Measurements from ENCODE around the gene ATAD2B.

Gene ATAD2B

GRCh38 chr2:23835423-23835822 is 91.5 kb downstream of the ATAD2B start:
- Mint-ChIP-seq H3K9me3 (no peaks in the 10 kb centered on the region), H3K27me3 (no peaks in the 10 kb centered on the region), H3K27ac (no peak overlapping the region), H3K4me1 (no peaks in the 10 kb centered on the region), H3K4me3 (no peak overlapping the region)
- DNase-seq (no peak), ATAC-seq (no peak)

DNA sequence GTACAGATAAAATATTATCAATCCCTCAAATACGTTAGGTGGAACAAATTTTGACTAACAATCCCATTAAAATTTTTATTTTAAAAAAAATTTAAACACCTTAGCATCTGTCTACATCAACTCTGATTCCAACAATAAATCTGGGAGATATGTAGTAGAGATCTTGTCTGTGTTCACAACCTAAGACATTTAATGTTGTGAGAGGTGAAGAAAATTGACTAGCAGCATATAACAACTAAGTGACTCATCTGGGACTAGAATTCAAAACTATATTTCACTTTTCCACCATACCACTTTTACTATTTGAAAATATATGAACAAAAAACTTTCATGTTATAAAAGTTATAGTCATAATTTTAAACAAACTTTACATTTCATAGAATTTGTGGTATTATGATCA is 97.9 kb downstream of the ATAD2B start:
- Mint-ChIP-seq H3K4me1 (peaks cover 5% of the 10 kb centered on the region), H3K9me3 (no peaks in the 10 kb centered on the region), H3K4me3 (no peak overlapping the region), H3K27ac (no peak overlapping the region), H3K27me3 (no peaks in the 10 kb centered on the region)
- DNase-seq (no peak), ATAC-seq (no peak)

- ATAC-seq: no peak
Measured at GRCh38 chr2:23828256-23828980, 98.5 kb downstream of the ATAD2B start.

DNA sequence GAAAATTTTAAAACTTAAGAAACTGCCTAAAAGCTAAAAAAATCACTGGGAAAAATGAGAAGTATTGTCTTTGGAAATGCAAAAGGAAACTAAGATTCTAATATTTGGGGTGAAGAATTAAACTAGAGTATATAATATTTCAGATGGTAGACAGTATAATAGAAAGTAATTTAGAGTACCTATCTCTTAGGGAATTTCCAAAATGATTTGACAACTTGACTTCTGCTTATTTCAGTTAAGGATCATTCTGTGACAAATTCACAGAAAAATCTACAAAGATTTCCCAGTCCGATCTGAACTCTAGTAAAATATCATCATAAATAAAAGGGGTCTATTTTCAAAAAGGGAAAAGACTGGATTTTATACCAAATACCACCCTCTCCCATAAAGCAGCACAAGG is 99.6 kb downstream of the ATAD2B start:
- ATAC-seq: no peak
- Mint-ChIP-seq H3K4me3 (no peak overlapping the region), H3K27ac (no peak overlapping the region), H3K9me3 (no peaks in the 10 kb centered on the region), H3K4me1 (peaks cover 5% of the 10 kb centered on the region), H3K27me3 (no peaks in the 10 kb centered on the region)
- DNase-seq: no peak

More at GRCh38 chr2:23828256-23828980, 98.5 kb downstream of the ATAD2B start:
- no peak for DNase-seq
- Mint-ChIP-seq H3K4me1 (peaks cover 5% of the 10 kb centered on the region), H3K27ac (no peak overlapping the region), H3K9me3 (no peaks in the 10 kb centered on the region), H3K4me3 (no peak overlapping the region), H3K27me3 (no peaks in the 10 kb centered on the region)

- H3K4me3 Mint-ChIP-seq: no peak overlapping the region
- peaks cover 5% of the 10 kb centered on the region for H3K4me1 Mint-ChIP-seq
- H3K27me3 Mint-ChIP-seq: no peaks in the 10 kb centered on the region
- H3K9me3 Mint-ChIP-seq: no peaks in the 10 kb centered on the region
- H3K27ac Mint-ChIP-seq: no peak overlapping the region
- DNase-seq (no peak), ATAC-seq (no peak)
Measured at GRCh38 chr2:23826771-23827170, 100.2 kb downstream of the ATAD2B start.

DNA sequence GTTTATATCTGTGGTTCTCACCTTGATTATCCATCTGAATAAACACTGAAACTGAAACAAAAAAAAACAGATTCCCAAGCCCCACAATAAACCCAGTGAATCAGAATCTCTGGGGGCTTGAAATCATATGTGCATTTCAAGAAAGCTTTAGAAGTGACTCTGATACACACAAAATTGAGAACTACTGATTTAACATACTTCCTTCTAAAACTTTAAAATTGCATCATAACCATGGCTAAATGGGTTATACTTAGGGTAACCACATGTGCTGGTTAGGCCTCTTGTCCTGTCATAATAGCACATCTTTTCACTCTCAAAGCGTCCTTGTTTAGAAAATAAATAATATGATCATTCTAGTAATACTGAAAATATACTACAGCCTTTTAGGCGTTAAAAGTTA is 100.9 kb downstream of the ATAD2B start:
- no peaks in the 10 kb centered on the region for H3K9me3 Mint-ChIP-seq
- no peak for DNase-seq

GRCh38 chr2:23824777-23825212 is 102.1 kb downstream of the ATAD2B start:
- Mint-ChIP-seq H3K27ac (no peak overlapping the region), H3K9me3 (no peaks in the 10 kb centered on the region), H3K4me1 (peaks cover 5% of the 10 kb centered on the region), H3K27me3 (no peaks in the 10 kb centered on the region), H3K4me3 (no peak overlapping the region)
- ATAC-seq (peak; percentile 58), DNase-seq (peak; percentile 18 to 41)

More for the DNA sequence above, 100.9 kb downstream of the ATAD2B start:
- H3K4me3 Mint-ChIP-seq: no peak overlapping the region
- H3K27ac Mint-ChIP-seq: no peak overlapping the region
- H3K27me3 Mint-ChIP-seq: no peaks in the 10 kb centered on the region
- H3K4me1 Mint-ChIP-seq: peaks cover 5% of the 10 kb centered on the region
- peak; percentile 57 for ATAC-seq

DNA sequence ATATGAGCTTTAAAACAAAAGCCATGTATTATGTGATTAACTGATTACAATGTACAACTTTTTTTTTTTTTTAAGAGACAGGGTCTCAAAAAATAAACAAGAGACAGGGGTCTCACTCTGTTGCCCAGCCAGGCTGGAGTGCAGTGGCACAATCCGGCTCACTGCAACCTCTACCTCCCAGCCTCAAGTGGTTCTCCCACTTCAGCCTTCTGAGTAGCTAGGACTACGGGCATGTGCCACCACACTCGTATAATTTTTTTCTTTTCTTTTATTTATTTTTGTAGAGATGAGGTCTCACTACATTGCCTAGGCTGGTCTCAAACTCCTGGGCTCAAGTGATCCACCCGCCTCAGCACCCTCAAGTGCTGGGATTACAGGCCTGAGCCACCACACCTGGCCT is 103.1 kb downstream of the ATAD2B start:
- ATAC-seq: no peak
- H3K27me3 Mint-ChIP-seq: no peaks in the 10 kb centered on the region

GRCh38 chr2:23814963-23815362 is 112.0 kb downstream of the ATAD2B start:
- H3K9me3 Mint-ChIP-seq: no peaks in the 10 kb centered on the region
- ATAC-seq (no peak), DNase-seq (no peak)
- H3K4me1 Mint-ChIP-seq: no peaks in the 10 kb centered on the region
- no peak overlapping the region for H3K4me3 Mint-ChIP-seq
- no peaks in the 10 kb centered on the region for H3K27me3 Mint-ChIP-seq
- no peak overlapping the region for H3K27ac Mint-ChIP-seq

More for the DNA sequence above, 103.1 kb downstream of the ATAD2B start:
- H3K9me3 Mint-ChIP-seq: no peaks in the 10 kb centered on the region
- DNase-seq: no peak
- peaks cover 5% of the 10 kb centered on the region for H3K4me1 Mint-ChIP-seq
- H3K4me3 Mint-ChIP-seq: no peak overlapping the region
- H3K27ac Mint-ChIP-seq: no peak overlapping the region

DNA sequence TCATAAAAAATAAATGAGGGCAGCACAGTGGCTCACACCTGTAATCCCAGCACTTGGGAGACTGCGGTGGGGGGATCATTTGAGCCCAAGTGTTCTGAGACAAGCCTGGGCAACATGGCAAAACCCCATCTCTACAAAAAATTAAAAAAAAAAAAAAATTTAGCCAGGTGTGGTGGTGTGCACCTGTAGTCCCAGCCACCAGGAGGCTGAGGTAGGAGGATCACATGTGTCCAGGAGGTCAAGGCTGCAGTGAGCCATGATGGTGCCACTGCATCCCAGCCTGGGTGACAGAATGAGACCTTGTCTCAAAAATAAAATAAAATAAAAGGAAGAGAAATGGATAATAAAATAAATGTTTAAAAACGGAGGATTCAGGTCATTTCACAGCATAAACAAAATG is 113.5 kb downstream of the ATAD2B start:
- ATAC-seq: no peak
- Mint-ChIP-seq H3K27me3 (no peaks in the 10 kb centered on the region), H3K27ac (no peak overlapping the region), H3K4me3 (no peak overlapping the region), H3K9me3 (no peaks in the 10 kb centered on the region), H3K4me1 (peaks cover 5% of the 10 kb centered on the region)
- no peak for DNase-seq

- peak; percentile 58 for ATAC-seq
- Mint-ChIP-seq H3K27me3 (no peaks in the 10 kb centered on the region), H3K27ac (no peak overlapping the region), H3K4me1 (peaks cover 5% of the 10 kb centered on the region), H3K9me3 (no peaks in the 10 kb centered on the region), H3K4me3 (no peak overlapping the region)
- DNase-seq: no peak
Measured at GRCh38 chr2:23809150-23809549, 117.8 kb downstream of the ATAD2B start.

- H3K27me3 Mint-ChIP-seq: no peaks in the 10 kb centered on the region
- peaks cover 5% of the 10 kb centered on the region for H3K4me1 Mint-ChIP-seq
- DNase-seq (no peak), ATAC-seq (no peak)
- H3K9me3 Mint-ChIP-seq: no peaks in the 10 kb centered on the region
- no peak overlapping the region for H3K4me3 Mint-ChIP-seq
- peak overlapping the region in 1 of 2 donors; percentile 35 for H3K27ac Mint-ChIP-seq
Measured at GRCh38 chr2:23806665-23807249, 120.2 kb downstream of the ATAD2B start.

DNA sequence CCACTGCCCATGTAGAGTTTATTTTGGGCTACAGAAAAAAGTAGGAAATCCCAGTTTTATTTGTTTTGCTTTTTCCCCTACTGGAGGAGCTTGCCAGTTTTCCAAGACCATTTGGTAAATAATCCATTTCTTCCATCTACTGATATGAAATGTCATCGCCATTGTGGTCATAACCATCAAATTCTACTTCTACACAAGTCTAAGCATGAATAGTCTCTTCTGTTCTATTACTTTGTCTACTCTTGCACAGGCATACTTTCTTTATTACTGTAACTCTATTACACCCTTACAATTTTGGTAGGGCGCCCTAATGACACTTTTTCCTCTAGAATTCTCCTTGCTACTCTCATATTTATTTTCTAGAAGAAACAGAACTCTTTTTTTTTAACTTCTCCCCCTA is 120.7 kb downstream of the ATAD2B start:
- H3K27ac Mint-ChIP-seq: peak overlapping the region in 1 of 2 donors; percentile 35
- ATAC-seq (no peak), DNase-seq (no peak)
- no peaks in the 10 kb centered on the region for H3K27me3 Mint-ChIP-seq
- H3K4me1 Mint-ChIP-seq: peaks cover 5% of the 10 kb centered on the region
- no peaks in the 10 kb centered on the region for H3K9me3 Mint-ChIP-seq
- no peak overlapping the region for H3K4me3 Mint-ChIP-seq

DNA sequence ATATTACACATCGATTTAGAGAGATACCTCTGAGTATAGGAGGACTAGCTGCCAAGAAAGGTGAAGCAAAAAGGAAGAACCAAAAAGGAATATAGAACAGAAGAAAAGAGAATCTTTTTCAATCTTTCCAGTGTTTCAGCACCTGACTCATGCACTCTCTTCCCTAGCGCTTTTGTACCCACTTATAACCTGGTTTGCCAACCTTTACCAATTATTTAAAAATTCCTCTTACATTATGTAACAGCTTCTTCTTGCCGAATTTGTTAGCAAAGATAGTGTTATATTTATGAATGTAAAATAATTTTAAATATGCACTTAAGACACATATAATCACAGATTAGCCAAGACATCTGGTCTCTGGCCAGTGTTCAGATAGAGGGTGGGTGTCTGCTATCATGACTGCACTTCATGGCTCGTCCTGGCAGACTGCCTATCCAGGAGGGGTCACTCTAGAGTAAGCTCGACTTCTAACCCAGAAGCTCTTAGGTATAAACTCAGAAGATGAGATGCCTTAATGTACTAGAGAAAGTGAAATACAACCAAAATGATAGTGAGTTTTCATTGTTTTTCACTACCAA is 122.9 kb downstream of the ATAD2B start:
- H3K4me1 Mint-ChIP-seq: peaks cover 1% of the 10 kb centered on the region
- H3K4me3 Mint-ChIP-seq: no peak overlapping the region
- ATAC-seq: peak; percentile 45
- no peak for DNase-seq
- H3K9me3 Mint-ChIP-seq: no peaks in the 10 kb centered on the region
- no peak overlapping the region for H3K27ac Mint-ChIP-seq
- H3K27me3 Mint-ChIP-seq: no peaks in the 10 kb centered on the region

- Mint-ChIP-seq H3K4me1 (no peaks in the 10 kb centered on the region), H3K4me3 (no peak overlapping the region), H3K27ac (no peak overlapping the region), H3K27me3 (no peaks in the 10 kb centered on the region), H3K9me3 (no peaks in the 10 kb centered on the region)
- no peak for DNase-seq
- no peak for ATAC-seq
Measured at GRCh38 chr2:23803264-23803964, 123.5 kb downstream of the ATAD2B start.

DNA sequence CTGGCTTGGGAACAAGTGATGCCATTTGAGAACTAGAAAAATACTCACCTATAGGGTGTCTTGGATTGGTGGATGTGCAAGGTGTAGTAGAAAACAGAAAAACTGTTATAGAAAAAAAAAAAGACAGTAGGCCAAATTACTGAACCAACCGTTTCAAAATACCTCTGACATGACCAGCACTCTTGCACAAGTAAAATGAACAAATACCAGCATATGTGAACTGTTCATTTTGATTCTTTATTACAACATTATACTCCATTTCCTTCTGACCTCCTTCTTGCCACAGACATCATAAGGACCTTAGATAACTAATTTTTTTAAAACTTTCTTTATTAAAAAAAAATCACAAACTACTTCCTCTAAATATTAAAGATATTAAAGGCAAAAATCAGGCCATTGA is 125.5 kb downstream of the ATAD2B start:
- Mint-ChIP-seq H3K27me3 (no peaks in the 10 kb centered on the region), H3K4me1 (no peaks in the 10 kb centered on the region), H3K9me3 (no peaks in the 10 kb centered on the region), H3K4me3 (no peak overlapping the region), H3K27ac (no peak overlapping the region)
- DNase-seq (no peak), ATAC-seq (no peak)
